GM13977 (cell line): ENCODE data around the gene GRIP1.

Source experiments
- DNase-seq: peaks from one replicate; pipeline ENCODE4 v3.0.0; 2012; ENCODE audit warnings: low spot score
- CTCF ChIP-seq: IDR thresholded peaks from 2 replicates; pipeline ENCODE4 v1.5.1; 2012; ENCODE audit warnings: mild to moderate bottlenecking, control low read depth; ENCODE audit not compliant: insufficient read depth; ENCODE audit errors: extremely low read depth, missing control alignments
- in situ Hi-C: fragments of 300-500 bp; cut with MboI; formaldehyde crosslinking; loops from one replicate; pipeline ENCODE4 v1.12.0; 2022; ENCODE audit warnings: low sequenced_read_pairs, low pct_unique_long_range_greater_than_20kb, mixed read lengths, inconsistent platforms; ENCODE audit not compliant: unreplicated experiment

Gene GRIP1

GRCh38 chr12:66668311-66668710 is 10.6 kb downstream of the GRIP1 start:
- TF ChIP-seq CTCF, result no peak
- DNase-seq, result no peak
- in situ Hi-C loops, result no loop called here

GRCh38 chr12:66667906-66668305 is 11.0 kb downstream of the GRIP1 start:
- no peak for DNase-seq
- TF ChIP-seq CTCF, result no peak
- in situ Hi-C loops, result no loop called here

- TF ChIP-seq CTCF, result no peak
- in situ Hi-C loops, result no loop called here
- DNase-seq, result no peak
Observed at GRCh38 chr12:66666481-66666880, 12.4 kb downstream of the GRIP1 start.

GRCh38 chr12:66665435-66665985 is 13.4 kb downstream of the GRIP1 start:
- in situ Hi-C loops, result no loop called here
- no peak for TF ChIP-seq CTCF
- DNase-seq, result no peak

GRCh38 chr12:66664076-66664475 is 14.8 kb downstream of the GRIP1 start:
- DNase-seq, result no peak
- TF ChIP-seq CTCF, result no peak
- in situ Hi-C loops, result no loop called here

GRCh38 chr12:66663611-66664010 is 15.3 kb downstream of the GRIP1 start:
- no peak for TF ChIP-seq CTCF
- in situ Hi-C loops, result no loop called here
- no peak for DNase-seq

GRCh38 chr12:66662729-66663128 is 16.1 kb downstream of the GRIP1 start:
- no peak for DNase-seq
- TF ChIP-seq CTCF, result no peak
- in situ Hi-C loops, result no loop called here
